Parathyroid adenoma (tissue), 2 donors: ENCODE data around the gene UBXN6.

Experiments used
- H2AFZ ChIP-seq: fragments of 300-600 bp; sonication (generic); one replicate; pipeline ENCODE4 v1.7.0; 2017; ENCODE audit warnings: antibody characterized with exemption, mild to moderate bottlenecking
- H3K27ac ChIP-seq: fragments of 300-600 bp; sonication (generic); one replicate; pipeline ENCODE4 v1.7.0; 2017
- H3K27me3 ChIP-seq: fragments of 300-600 bp; sonication (generic); one replicate; pipeline ENCODE4 v1.7.0; 2017; ENCODE audit warnings: low read length; ENCODE audit not compliant: control insufficient read depth, insufficient read depth
- H3K36me3 ChIP-seq: fragments of 300-600 bp; sonication (generic); one replicate; pipeline ENCODE4 v1.7.0; 2017; ENCODE audit warnings: low read length; ENCODE audit not compliant: control insufficient read depth, insufficient read depth
- H3K4me1 ChIP-seq: fragments of 300-600 bp; sonication (generic); one replicate; pipeline ENCODE4 v1.7.0; 2017; ENCODE audit warnings: control low read depth
- H3K4me2 ChIP-seq: fragments of 300-600 bp; sonication (generic); one replicate; pipeline ENCODE4 v1.7.0; 2017; ENCODE audit warnings: low read length
- H3K4me3 ChIP-seq: fragments of 300-600 bp; sonication (generic); one replicate; pipeline ENCODE4 v1.7.0; 2017; ENCODE audit warnings: low read depth, low read length
- H3K79me2 ChIP-seq: fragments of 300-600 bp; sonication (generic); one replicate; pipeline ENCODE4 v1.7.0; 2017; ENCODE audit warnings: control low read depth
- H3K9ac ChIP-seq: fragments of 300-600 bp; sonication (generic); one replicate; pipeline ENCODE4 v1.7.0; 2017; ENCODE audit warnings: mild to moderate bottlenecking
- H3K9me3 ChIP-seq: fragments of 300-600 bp; sonication (generic); one replicate; pipeline ENCODE4 v1.7.0; 2017; ENCODE audit warnings: low read length; ENCODE audit not compliant: control insufficient read depth
- TF ChIP-seq, protein P1 (sequence below): fragments of 300-600 bp; sonication (generic); IDR thresholded peaks from one replicate; pipeline ENCODE4 v1.7.0; 2017; ENCODE audit warnings: antibody characterized with exemption, mild to moderate bottlenecking
- donor health status: primary hyperparathyroidism.

UBXN6 gene

GRCh38 chr19:4494691-4495064 is 37.1 kb upstream of the UBXN6 start:
- TF ChIP-seq, protein P1, sequence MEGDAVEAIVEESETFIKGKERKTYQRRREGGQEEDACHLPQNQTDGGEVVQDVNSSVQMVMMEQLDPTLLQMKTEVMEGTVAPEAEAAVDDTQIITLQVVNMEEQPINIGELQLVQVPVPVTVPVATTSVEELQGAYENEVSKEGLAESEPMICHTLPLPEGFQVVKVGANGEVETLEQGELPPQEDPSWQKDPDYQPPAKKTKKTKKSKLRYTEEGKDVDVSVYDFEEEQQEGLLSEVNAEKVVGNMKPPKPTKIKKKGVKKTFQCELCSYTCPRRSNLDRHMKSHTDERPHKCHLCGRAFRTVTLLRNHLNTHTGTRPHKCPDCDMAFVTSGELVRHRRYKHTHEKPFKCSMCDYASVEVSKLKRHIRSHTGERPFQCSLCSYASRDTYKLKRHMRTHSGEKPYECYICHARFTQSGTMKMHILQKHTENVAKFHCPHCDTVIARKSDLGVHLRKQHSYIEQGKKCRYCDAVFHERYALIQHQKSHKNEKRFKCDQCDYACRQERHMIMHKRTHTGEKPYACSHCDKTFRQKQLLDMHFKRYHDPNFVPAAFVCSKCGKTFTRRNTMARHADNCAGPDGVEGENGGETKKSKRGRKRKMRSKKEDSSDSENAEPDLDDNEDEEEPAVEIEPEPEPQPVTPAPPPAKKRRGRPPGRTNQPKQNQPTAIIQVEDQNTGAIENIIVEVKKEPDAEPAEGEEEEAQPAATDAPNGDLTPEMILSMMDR = no peak
- Histone ChIP-seq H3K4me1 (no peaks in the 10 kb centered on the region), H3K9ac (no peak overlapping the region), H2AFZ (no peak overlapping the region), H3K9me3 (no peaks in the 10 kb centered on the region), H3K4me3 (no peak overlapping the region), H3K4me2 (no peak overlapping the region), H3K79me2 (peaks cover 2% of the 10 kb centered on the region), H3K27ac (no peak overlapping the region), H3K27me3 (no peaks in the 10 kb centered on the region), H3K36me3 (no peaks in the 10 kb centered on the region)

GRCh38 chr19:4493929-4494690 is 36.5 kb upstream of the UBXN6 start:
- Histone ChIP-seq H3K9ac (no peak overlapping the region), H3K9me3 (no peaks in the 10 kb centered on the region), H2AFZ (no peak overlapping the region), H3K4me3 (no peak overlapping the region), H3K27me3 (no peaks in the 10 kb centered on the region), H3K4me1 (no peaks in the 10 kb centered on the region), H3K4me2 (no peak overlapping the region), H3K27ac (no peak overlapping the region), H3K36me3 (no peaks in the 10 kb centered on the region), H3K79me2 (peaks cover 2% of the 10 kb centered on the region)
- TF ChIP-seq, protein P1 = no peak

- Histone ChIP-seq H3K9ac (no peak overlapping the region), H3K27me3 (no peaks in the 10 kb centered on the region), H3K79me2 (peaks cover 2% of the 10 kb centered on the region), H3K4me1 (no peaks in the 10 kb centered on the region), H3K4me2 (no peak overlapping the region), H3K4me3 (no peak overlapping the region), H3K9me3 (no peaks in the 10 kb centered on the region), H3K36me3 (no peaks in the 10 kb centered on the region), H2AFZ (no peak overlapping the region), H3K27ac (no peak overlapping the region)
- TF ChIP-seq, protein P1 = no peak
Observed at GRCh38 chr19:4493104-4493928, 35.7 kb upstream of the UBXN6 start.

DNA sequence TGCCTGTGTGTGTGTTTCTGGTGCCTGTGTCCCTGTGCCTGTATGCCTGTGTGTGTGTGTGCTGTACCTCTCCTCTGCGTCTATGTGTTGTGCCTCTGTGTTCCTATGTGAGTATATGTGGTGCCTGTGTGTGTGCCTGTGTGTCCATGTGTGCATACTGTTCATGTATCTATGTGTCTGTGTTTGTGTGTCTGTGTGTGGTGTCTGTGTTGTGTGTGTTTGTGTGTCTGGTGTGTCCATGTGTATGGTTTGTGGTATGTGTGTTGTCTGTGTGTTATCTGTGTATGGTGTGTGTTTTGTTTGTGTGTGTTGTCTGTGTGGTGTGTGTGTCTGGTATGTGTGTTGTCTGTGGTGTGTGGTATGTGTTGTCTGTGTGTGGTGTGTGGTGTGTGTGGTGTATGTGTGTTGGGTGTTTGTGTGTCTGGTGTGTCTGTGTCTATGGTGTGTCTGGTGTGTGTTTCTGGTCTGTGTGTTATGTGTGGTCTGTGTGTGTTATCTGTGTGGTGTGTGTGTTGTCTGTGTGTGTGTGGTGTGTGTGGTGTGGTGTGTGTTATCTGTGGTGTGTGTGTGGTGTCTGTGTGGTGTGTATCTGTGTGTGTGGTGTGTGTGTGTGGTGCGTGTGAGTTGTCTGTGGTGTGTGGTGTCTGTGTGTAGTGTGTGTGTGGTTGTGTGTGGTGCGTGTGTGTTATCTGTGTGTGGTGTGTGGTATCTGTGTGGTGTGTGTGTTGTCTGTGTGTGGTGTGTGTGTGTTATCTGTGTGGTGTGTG is 34.9 kb upstream of the UBXN6 start:
- Histone ChIP-seq H3K4me2 (no peak overlapping the region), H3K4me1 (no peaks in the 10 kb centered on the region), H3K9me3 (no peaks in the 10 kb centered on the region), H3K27me3 (no peaks in the 10 kb centered on the region), H3K4me3 (no peak overlapping the region), H3K79me2 (peaks cover 2% of the 10 kb centered on the region), H2AFZ (no peak overlapping the region), H3K9ac (no peak overlapping the region), H3K36me3 (no peaks in the 10 kb centered on the region), H3K27ac (no peak overlapping the region)
- TF ChIP-seq, protein P1 = no peak
